IPS DF 4.7 (cell line): ENCODE results near the gene KCTD17.

Experiments used
- DNase-seq: peaks from one replicate; pipeline ENCODE4 v3.0.0-alpha.2; 2013; ENCODE audit warnings: low spot score; ENCODE audit errors: extremely low read depth

The KCTD17 gene

DNA sequence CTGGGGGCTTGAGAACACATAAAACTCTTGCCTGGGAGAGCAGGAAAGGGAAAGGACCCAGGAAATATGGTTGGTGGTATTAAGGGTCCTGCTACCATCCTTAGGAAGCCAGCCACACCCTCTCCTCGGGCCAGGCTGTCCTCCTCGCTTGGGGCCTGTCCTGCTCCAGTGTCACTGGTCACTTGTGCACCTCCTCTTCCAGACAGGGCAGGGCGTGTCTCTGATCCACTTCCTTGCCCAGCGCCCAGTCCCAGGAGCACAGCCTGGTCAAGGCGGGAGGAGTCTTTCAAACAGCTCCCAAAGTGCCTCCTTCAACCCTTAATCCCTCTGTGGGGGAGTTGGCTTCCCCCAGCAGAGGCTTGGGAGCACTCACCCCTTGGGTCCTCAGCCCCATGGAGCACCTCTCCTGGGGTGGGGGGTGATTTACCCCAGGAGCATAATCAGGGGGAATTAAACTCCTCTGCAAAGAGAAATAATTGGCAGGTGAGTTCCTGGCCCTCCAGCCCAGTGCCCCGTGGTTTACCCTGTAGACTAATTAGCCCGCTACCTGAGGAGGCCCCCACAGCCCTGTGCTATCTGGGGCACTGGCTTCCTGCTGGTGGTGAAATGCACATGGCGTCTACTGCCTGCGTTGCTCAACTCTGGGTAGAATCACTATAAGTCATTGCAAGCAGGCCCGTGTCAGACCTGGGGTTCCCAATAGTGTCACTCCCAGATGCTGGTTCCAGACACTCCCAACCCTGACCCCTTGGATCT, 49.9 kb downstream of the KCTD17 start:
- DNase-seq, result no peak

DNA sequence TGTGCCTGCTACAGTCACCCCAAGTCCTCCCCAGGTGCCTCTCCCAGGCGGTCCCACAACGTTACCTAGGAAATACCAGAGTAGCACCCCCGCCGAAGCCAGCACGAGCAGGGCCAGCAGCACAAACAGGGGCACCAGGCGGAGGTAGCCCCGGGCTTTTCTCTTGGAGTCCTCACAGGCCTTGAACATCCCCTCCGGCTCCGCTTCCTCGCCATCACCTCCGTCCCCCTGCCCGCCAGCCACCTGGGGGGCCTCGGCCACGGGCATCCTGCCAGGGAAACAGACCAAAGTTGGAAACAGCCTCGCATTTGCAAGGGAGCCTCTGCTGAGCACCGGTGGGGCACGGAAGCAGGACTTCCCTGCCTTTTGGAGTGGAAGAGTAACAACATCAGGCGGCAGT, 51.6 kb downstream of the KCTD17 start:
- DNase-seq, result no peak

DNA sequence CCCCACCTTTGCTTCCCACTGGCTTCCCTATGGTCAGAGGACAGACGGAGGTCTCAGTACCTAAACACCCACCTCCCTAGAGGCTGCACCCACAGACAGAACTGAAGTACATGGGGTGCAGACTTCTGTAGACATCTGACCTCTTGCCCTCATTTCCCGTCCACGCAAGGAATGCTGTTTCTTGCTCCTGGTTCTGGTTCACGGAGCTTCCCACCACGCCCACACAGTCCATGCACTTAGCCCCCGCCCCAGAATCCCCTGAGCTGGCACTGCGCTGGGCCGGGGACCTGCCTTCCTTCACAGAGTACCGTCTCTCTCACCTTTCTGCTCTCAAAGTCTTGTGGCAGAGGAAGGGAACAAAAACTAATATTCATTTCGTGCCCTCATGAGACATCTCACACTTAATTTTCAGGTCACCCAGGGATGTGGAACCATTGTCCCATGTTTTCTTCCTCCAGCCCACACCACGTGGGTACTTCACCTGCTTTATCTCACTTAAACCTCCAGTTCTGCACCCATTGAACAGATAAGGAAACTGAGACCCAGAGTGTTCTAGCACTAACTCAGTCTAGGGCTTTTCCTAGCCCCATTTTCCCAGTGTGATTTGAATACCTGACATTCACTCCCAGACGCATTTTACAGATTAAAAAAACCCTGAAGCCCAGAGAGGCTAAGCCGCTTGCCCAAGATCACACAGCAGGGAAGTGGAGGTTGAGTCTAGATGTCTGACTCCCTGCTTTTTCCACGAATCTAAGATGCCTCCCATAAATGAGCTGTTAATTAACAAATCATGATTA, 52.3 kb downstream of the KCTD17 start:
- no peak for DNase-seq

DNA sequence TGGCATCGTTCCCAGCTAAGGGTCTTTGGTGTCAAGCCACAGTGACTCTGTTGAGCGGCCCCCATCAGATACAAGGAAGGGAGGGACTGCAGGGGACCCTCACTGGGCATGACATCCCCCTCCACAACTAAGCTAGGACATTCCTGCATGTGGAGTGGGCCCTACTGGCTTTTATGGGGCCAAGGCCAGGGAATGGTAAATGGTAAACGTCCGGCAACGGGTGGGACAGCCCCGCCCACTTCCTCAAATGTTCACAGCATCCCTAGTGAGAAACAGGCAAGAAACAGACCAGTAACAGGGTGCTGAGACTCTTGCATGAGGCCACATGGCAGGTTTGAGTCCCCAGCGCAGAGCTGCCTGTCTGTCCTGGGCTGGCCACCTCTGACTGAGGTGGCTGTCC, 53.6 kb downstream of the KCTD17 start:
- no peak for DNase-seq

DNA sequence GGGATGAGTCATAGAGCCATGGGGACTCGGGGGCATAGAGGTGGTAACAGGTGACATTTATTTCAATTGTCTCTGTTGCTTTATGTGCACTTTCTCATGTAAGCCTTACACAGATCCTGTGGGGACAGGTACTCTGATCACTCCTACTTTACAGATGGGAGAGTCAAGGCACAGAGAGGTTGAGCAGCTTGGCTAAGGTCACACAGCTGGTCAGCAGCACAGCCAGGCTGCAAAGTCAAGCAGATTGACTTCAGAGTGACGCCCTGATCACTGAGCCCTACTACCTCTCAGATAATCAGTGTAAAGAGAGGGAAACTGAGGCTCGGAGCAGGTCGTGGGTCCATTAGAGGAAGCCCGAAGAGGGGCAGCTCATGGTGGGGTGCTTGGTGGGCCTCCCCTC, 54.4 kb downstream of the KCTD17 start:
- DNase-seq, result no peak

DNA sequence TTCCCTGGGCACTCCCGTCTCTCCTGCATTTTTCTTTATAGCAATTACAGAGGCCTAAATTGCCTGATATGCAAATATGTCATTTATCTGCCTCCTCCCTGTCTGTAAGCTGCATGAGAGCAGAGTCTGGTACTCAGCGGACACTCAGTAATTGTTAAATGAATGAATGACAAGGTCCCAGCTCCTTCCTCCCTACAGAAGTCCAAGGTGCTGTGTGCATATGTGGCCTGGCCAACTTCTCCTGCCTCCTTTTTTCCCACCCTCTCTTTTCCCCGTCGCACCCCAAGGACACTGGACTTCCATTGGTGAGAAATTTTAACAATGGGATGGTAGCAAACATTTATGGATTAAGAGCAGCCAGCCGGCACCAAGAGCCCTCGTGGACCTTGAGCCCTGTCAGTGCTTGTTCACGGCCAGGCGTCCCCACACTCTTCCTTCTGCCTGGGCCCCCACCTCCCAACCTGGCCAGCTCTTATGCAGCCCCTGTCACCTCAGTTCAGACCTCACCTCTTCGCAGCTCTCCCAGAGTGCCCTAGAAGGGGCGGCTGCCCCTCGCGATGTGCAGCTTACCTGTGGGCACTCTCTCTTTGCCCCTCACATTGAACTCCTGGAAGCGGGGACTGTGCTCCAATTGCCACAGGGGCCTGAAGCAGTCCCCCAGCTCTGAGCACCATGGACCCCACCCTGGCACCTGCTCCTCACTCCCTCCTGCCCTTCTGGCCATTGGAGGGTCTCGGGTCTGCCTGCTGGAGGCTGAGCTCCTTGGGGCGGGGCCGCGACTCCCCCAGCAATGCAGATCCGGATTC, 56.5 kb downstream of the KCTD17 start:
- DNase-seq, result no peak

DNA sequence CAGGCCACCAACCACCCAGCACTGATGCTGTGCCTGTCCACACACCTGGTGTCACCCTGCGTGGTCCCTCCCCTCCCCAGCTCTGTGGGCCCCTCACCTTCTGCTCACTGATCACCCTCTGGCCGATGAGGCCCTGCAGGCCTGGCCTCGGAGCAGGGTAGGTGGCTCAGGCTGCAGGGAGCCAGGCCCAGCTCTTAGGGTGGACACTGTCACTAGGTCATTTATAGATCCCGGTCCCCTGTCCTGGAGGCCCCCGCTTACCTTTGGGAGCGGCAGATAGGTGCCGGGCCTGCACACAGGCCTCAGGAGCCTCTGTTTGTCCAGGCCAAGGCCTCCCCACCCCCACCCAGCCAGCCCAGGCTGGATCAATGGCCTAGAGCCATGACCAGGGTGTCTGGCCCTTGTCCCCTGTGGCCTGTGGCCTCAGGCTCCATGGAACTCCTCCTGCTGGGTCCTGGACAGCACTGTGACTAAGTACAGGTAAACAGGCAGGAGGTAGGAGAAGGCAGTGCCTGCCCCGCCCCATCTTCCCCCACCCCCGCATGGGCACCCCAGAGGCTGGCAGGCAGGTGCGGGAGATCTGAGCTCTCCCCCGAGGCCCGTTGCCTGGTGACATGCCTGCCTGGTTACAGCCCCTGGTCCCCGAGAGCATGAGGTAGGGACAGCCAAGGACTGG, 57.8 kb downstream of the KCTD17 start, which contains the start of gene TMPRSS6:
TMPRSS6 (minus strand) TSS at position 472 of the 676 bp plus-strand sequence. CDS start 6,296 bp downstream, outside the sequence.
- DNase-seq, result no peak

DNA sequence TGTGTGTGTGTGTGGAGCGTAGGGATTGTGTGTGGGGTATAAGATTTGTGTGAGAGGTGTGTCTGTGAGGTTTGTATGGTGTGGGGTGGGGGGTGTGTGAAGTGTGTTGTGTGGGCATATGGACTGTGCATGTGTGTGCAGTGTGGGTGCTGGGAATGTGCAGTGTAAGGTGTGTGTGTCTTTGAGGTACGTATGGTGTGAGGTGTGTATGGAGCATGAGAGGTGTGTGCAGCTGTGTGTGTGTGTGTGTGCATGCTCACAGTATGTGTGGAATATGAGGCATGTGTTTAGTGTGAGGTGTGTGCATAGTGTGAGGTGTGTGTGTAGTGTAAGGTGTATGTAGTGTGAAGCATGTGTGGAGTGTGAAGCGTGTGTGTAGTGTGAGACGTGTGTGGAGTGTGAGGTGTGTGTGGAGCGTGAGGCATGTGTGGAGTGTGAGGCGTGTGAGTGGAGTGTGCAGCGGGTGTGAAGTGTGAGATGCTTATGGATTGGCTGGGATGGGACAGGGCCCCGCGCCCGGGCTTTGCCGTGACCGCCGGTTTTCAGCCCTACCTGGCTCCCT, 59.7 kb downstream of the KCTD17 start:
- DNase-seq, result no peak

DNA sequence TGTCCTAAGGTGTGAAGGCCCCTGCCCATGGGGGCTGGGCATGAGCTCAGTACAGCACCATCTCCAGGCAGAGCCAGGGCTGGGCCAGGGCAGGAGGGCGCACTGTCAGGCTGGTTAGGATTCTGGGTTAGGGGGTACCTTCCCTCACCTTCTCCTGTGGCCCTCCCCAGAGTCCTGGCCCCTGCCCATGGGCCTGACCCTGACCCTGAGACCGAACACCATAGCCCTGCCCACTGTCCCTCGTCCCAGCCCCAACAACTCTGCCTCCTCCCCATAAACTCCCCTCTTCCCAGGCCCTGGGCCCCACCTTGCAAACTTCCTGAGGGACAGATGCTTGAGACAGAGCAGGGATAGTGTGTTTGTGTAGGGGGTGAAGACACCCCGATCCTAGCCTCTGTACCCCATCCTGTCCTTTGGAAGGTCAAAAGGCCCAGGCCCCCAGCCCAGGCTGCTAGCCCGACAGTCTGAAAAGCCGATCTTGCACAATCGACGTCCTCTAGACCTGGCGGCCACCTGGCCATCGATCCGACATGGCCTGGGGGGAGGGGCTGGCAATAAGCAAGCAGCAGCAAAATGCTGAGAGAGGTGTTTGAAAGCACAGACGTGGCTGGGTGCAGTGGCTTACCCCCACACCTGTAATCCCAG, 60.7 kb downstream of the KCTD17 start:
- DNase-seq, result no peak
